Measurements from ENCODE around the gene CNTNAP3.
"Not testable (repeated sequence)": the region's sequence is repeated elsewhere in the genome, so short reads cannot be mapped to it uniquely, and the experiment has no call there.

GRCh38 chr9:39121401-39121800 lies 166.6 kb downstream of the CNTNAP3 start:
- not testable (repeated sequence) for TF ChIP-seq POLR2AphosphoS5 (IDR thresholded peaks at IDR 0.05; ENCODE audit: insufficient read depth in 1 of 2, low read depth in 1 of 2); CTCF (IDR thresholded peaks at IDR 0.05); POLR2A (IDR thresholded peaks at IDR 0.05)
